A204.1 (cell line): ENCODE measurements around the gene PREB.

Experiments
- FAIRE-seq: peaks from 2 replicates; lab custom pipeline; 2012; peaks lifted over from hg19 to GRCh38; lab: Jason Lieb, UNC

The PREB gene

GRCh38 chr2:27082773-27083409 is 51.5 kb downstream of the PREB start:
- FAIRE-seq = no peak

DNA sequence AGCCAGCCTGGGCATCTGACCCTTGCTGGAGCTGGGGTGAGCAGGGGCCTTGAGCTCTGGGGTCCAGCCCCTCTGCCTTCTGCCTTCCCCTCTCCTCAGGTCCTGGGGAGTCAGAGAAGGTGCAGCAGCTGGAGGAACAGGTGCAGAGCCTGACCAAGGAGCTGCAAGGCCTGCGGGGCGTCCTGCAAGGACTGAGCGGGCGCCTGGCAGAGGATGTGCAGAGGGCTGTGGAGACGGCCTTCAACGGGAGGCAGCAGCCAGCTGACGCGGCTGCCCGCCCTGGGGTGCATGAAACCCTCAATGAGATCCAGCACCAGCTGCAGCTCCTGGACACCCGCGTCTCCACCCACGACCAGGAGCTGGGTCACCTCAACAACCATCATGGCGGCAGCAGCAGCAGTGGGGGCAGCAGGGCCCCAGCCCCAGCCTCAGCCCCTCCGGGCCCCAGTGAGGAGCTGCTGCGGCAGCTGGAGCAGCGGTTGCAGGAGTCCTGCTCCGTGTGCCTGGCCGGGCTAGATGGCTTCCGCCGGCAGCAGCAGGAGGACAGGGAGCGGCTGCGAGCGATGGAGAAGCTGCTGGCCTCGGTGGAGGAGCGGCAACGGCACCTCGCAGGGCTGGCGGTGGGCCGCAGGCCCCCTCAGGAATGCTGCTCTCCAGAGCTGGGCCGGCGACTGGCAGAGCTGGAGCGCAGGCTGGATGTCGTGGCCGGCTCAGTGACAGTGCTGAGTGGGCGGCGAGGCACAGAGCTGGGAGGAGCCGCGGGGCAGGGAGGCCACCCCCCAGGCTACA is 52.3 kb downstream of the PREB start:
- no peak for FAIRE-seq
